Naive thymus-derived CD4-positive, alpha-beta T cell (primary cell): Measurements from ENCODE around the gene MYO7A. TPM values are rescaled to one million over a fixed set of nuclear protein-coding genes. Genes with fewer than 3 reads are reported as not detected.
A peak's percentile ranks its signal among the peaks of the same experiment; 100 is the strongest.

Source experiments
- ATAC-seq: fragments of 150-1000 bp; cut with Tn5 transposase; 2 replicates; pipeline ENCODE4 v1.10.0; 2021; ENCODE audit warnings: mild to moderate bottlenecking, moderate library complexity
- CTCF ChIA-PET: fragments of 350-600 bp; sonication (Branson Sonifier 250); formaldehyde crosslinking; loops from one replicate; lab custom pipeline; 2021; ENCODE audit warnings: antibody characterized with exemption; lab: Charles Lee
- POLR2A ChIA-PET: fragments of 350-600 bp; sonication (Branson Sonifier 250); formaldehyde crosslinking; loops from one replicate; lab custom pipeline; 2021; ENCODE audit warnings: antibody characterized with exemption, inconsistent platforms; lab: Charles Lee
- DNase-seq, 9 donors: peaks; one replicate each; pipeline versions ENCODE4 v3.0.0 to v3.0.0-alpha.2; 2020 to 2022; ENCODE audit warnings: mixed read lengths in 1 of 9
- H3K27ac ChIP-seq: one replicate; pipeline ENCODE4 v1.7.0; 2013; ENCODE audit warnings: mild to moderate bottlenecking, low read depth, low read length, moderate library complexity
- H3K27me3 ChIP-seq, 2 donors: one replicate each; pipeline ENCODE4 v1.7.0; 2013; ENCODE audit warnings: low read length in 2 of 2, mild to moderate bottlenecking in 2 of 2, moderate library complexity in 2 of 2; ENCODE audit not compliant: control insufficient read depth in 2 of 2, insufficient read depth in 2 of 2
- H3K36me3 ChIP-seq, 3 experiments: 1 replicate in 2 of 3; 2 replicates in 1 of 3; pipeline ENCODE4 v1.7.0; 2013; ENCODE audit warnings: low read length in 3 of 3, mild to moderate bottlenecking in 3 of 3, moderate library complexity in 1 of 3; ENCODE audit not compliant: insufficient read depth in 3 of 3, control insufficient read depth in 2 of 3
- H3K4me1 ChIP-seq, 2 donors: one replicate each; pipeline ENCODE4 v1.7.0; 2013; ENCODE audit warnings: low read length in 2 of 2, mild to moderate bottlenecking in 2 of 2, moderate library complexity in 1 of 2; ENCODE audit not compliant: control insufficient read depth in 2 of 2, insufficient read depth in 2 of 2
- H3K4me3 ChIP-seq: 2 replicates; pipeline ENCODE4 v1.7.0; 2013; ENCODE audit warnings: mild to moderate bottlenecking, low read length
- H3K9me3 ChIP-seq, 3 experiments: 1 replicate in 2 of 3; 2 replicates in 1 of 3; pipeline ENCODE4 v1.7.0; 2013; ENCODE audit warnings: low read length in 3 of 3; ENCODE audit not compliant: control insufficient read depth in 2 of 3
- H3K27ac Mint-ChIP-seq, 9 donors: one replicate each; pipeline ENCODE4 v1.8.0; 2020 to 2022; ENCODE audit warnings: mixed read lengths in 9 of 9, mild to moderate bottlenecking in 8 of 9, moderate library complexity in 5 of 9, inconsistent platforms in 2 of 9
- H3K27me3 Mint-ChIP-seq, 5 donors: one replicate each; pipeline ENCODE4 v1.8.0; 2021 to 2022; ENCODE audit warnings: mixed read lengths in 5 of 5, mild to moderate bottlenecking in 1 of 5
- H3K36me3 Mint-ChIP-seq, 5 donors: one replicate each; pipeline ENCODE4 v1.8.0; 2020 to 2022; ENCODE audit warnings: mixed read lengths in 5 of 5, mild to moderate bottlenecking in 3 of 5, inconsistent platforms in 1 of 5
- H3K4me1 Mint-ChIP-seq, 7 donors: one replicate each; pipeline ENCODE4 v1.8.0; 2020 to 2022; ENCODE audit warnings: mixed read lengths in 7 of 7, mild to moderate bottlenecking in 3 of 7, inconsistent platforms in 1 of 7
- H3K4me3 Mint-ChIP-seq, 10 donors: one replicate each; pipeline ENCODE4 v1.8.0; 2020 to 2022; ENCODE audit warnings: mild to moderate bottlenecking in 10 of 10, mixed read lengths in 10 of 10, moderate library complexity in 6 of 10, inconsistent platforms in 2 of 10
- H3K9me3 Mint-ChIP-seq, 11 donors: one replicate each; pipeline ENCODE4 v1.8.0; 2020 to 2022; ENCODE audit warnings: mixed read lengths in 11 of 11, mild to moderate bottlenecking in 4 of 11, inconsistent platforms in 1 of 11, moderate library complexity in 1 of 11
- intact Hi-C, 2 donors: fragments of 100-400 bp; cut with micrococcal nuclease; formaldehyde crosslinking; loops; one replicate each; pipeline ENCODE4 v1.15.1; 2023
- polyA plus RNA-seq, 2 donors: library from polyadenylated mRNA; unstranded; fragments of 300-500 nt; fragmentation: Illumina TruSeq; gene quantifications; one replicate each; pipeline ENCODE4 v1.2.3, GENCODE V29; 2021
- total RNA-seq, 6 experiments: library from RNA in 5 of 6; stranded (reverse) in 5 of 6; gene quantifications; 1 replicate in 5 of 6; 2 replicates in 1 of 6; pipeline ENCODE4 v1.2.3 and lab custom pipeline; 2021 to 2026

Gene MYO7A
- total and polyA plus RNA-seq, 7 experiments from 2014 or later: 0.07 to 2.5 (median 0.27) TPM; not detected in 2

DNA sequence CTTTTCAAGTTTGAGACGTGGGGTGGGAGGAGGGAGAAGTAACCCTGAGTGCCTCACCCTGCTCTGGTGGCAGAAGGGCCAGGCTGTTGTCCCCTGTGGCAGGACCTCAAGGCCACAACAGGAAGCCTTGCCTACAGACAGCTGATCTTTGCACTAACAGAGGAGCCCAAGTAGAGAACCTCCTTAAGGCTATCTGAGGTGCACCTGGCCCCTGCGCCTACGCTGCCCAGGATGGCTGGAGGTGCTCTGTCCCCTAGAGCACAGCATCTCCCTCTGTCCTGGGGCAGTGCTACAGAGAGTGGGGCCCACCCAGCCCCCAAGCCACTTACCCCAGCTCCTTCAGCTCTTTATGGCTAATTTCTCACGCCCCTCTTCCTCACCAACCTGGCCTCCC is 27.0 kb downstream of the MYO7A start:
- POLR2A ChIA-PET: no interaction called here
- H3K27me3 ChIP-seq: no peaks in the 10 kb centered on the region
- no peak overlapping the region for H3K4me3 ChIP-seq
- H3K27ac ChIP-seq: no peak overlapping the region
- H3K36me3 ChIP-seq: no peaks in the 10 kb centered on the region
- ATAC-seq: peak; percentile 24
- Mint-ChIP-seq H3K4me3 (no peak overlapping the region), H3K27ac (no peak overlapping the region), H3K27me3 (no peaks in the 10 kb centered on the region), H3K36me3 (no peaks in the 10 kb centered on the region), H3K9me3 (no peaks in the 10 kb centered on the region), H3K4me1 (peaks cover 8 to 30% (median 19%) of the 10 kb centered on the region in 7 donors)
- no peak for DNase-seq
- no peaks in the 10 kb centered on the region for H3K9me3 ChIP-seq
- CTCF ChIA-PET: no interaction called here
- intact Hi-C loops: no loop called here
- H3K4me1 ChIP-seq: peaks cover 9 to 28% of the 10 kb centered on the region in 2 donors

DNA sequence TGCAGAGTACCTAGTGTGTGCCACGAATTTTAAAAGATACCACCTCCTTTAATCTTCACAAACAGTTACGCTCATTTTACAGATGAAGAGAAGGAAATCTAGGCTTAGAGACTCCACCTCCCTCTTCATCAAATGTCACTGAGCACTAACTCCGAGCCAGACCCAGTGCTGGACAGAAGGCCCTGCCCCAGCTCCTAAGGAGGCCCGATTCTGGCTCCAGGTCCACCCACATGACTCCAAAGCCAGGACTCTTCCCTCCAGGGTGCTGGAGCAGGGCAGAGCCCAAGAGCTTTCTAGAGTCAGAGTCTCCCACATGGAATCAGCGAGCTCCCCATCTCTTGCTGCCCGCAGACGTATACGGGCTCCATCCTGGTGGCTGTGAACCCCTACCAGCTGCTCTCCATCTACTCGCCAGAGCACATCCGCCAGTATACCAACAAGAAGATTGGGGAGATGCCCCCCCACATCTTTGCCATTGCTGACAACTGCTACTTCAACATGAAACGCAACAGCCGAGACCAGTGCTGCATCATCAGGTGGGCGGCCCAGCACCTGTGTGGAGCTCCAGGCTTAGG is 27.6 kb downstream of the MYO7A start:
- H3K9me3 ChIP-seq: no peaks in the 10 kb centered on the region
- peaks cover 9 to 28% of the 10 kb centered on the region in 2 donors for H3K4me1 ChIP-seq
- ATAC-seq (no peak), DNase-seq (peak in 1 of 9 donors; percentile 3)
- ChIA-PET CTCF (no interaction called here), POLR2A (no interaction called here)
- H3K27ac ChIP-seq: no peak overlapping the region
- H3K27me3 ChIP-seq: no peaks in the 10 kb centered on the region
- peaks cover 8 to 30% (median 19%) of the 10 kb centered on the region in 7 donors for H3K4me1 Mint-ChIP-seq
- H3K4me3 ChIP-seq: no peak overlapping the region
- no peak overlapping the region for H3K4me3 Mint-ChIP-seq
- no peaks in the 10 kb centered on the region for H3K36me3 ChIP-seq
- intact Hi-C loops: no loop called here
- no peak overlapping the region for H3K27ac Mint-ChIP-seq
- H3K36me3 Mint-ChIP-seq: no peaks in the 10 kb centered on the region
- no peaks in the 10 kb centered on the region for H3K9me3 Mint-ChIP-seq
- H3K27me3 Mint-ChIP-seq: no peaks in the 10 kb centered on the region

DNA sequence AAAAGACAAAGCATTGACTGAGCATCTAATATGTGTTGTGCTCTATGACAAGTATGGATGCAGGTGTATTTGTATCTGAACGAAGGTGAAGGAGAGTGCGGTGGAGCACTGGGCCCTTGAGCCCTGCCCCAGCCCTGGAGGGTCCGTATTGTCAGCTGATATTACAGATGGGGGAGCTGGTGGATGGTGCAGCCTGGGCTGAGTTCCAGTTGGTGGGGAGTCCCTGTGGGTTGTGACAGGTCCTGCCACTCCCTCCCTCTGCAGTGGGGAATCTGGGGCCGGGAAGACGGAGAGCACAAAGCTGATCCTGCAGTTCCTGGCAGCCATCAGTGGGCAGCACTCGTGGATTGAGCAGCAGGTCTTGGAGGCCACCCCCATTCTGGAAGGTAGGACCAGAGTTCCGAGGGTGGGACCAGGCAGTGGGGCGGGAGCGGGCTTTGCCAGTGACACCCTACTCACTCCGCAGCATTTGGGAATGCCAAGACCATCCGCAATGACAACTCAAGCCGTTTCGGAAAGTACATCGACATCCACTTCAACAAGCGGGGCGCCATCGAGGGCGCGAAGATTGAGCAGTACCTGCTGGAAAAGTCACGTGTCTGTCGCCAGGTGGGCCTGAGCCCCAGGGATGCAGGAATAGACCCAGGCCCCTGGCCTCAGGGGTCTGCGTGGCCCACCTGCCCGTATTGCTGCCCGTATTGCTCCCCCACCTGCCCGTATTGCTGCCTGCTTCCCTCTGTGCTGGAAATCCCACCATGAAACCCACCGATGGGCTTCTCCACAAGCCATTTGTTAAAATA is 28.6 kb downstream of the MYO7A start:
- H3K36me3 Mint-ChIP-seq: no peaks in the 10 kb centered on the region
- CTCF ChIA-PET: no interaction called here
- no peaks in the 10 kb centered on the region for H3K9me3 Mint-ChIP-seq
- no peak overlapping the region for H3K27ac ChIP-seq
- H3K4me1 ChIP-seq: peaks cover 9 to 22% of the 10 kb centered on the region in 2 donors
- H3K9me3 ChIP-seq: no peaks in the 10 kb centered on the region
- H3K4me3 Mint-ChIP-seq: no peak overlapping the region
- H3K36me3 ChIP-seq: no peaks in the 10 kb centered on the region
- DNase-seq (peak in 1 of 9 donors; percentile 4), ATAC-seq (no peak)
- POLR2A ChIA-PET: no interaction called here
- no peaks in the 10 kb centered on the region for H3K27me3 Mint-ChIP-seq
- intact Hi-C loops: no loop called here
- H3K4me3 ChIP-seq: no peak overlapping the region
- H3K27me3 ChIP-seq: no peaks in the 10 kb centered on the region
- peaks cover 4 to 26% (median 15%) of the 10 kb centered on the region in 7 donors for H3K4me1 Mint-ChIP-seq
- no peak overlapping the region for H3K27ac Mint-ChIP-seq

DNA sequence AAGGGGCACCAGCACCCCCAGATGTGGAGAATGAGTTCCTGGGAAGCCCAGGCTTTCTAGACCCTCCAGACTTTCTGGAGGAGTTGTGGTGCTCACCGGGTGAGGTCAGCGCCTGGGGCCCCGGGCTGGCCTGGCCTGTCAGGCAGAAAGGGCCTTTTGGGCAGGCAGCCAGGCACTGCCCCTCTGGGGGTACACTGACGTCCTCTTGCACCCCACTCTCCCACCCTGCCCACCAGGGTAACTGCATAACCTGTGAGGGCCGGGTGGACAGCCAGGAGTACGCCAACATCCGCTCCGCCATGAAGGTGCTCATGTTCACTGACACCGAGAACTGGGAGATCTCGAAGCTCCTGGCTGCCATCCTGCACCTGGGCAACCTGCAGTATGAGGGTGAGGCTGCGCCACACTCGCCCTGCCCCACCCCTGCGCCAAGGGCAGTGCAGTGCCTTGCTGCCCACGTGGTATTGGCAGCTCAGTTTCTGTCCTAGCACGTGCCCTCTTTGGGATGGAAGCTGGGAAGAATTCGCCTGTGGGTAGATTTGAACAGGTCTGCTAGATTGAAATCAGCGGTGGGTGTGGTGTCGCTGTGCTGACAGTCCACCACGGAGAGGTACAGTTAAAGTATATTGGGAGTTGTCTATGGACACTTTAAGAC is 30.1 kb downstream of the MYO7A start:
- no peaks in the 10 kb centered on the region for H3K36me3 Mint-ChIP-seq
- DNase-seq (no peak), ATAC-seq (no peak)
- intact Hi-C loops: no loop called here
- H3K4me1 ChIP-seq: peaks cover 0 to 6% of the 10 kb centered on the region in 2 donors
- H3K9me3 Mint-ChIP-seq: no peaks in the 10 kb centered on the region
- H3K4me3 ChIP-seq: no peak overlapping the region
- H3K36me3 ChIP-seq: no peaks in the 10 kb centered on the region
- POLR2A ChIA-PET: no interaction called here
- peaks cover 0 to 10% (median 0%) of the 10 kb centered on the region in 7 donors for H3K4me1 Mint-ChIP-seq
- no peaks in the 10 kb centered on the region for H3K27me3 ChIP-seq
- no peak overlapping the region for H3K4me3 Mint-ChIP-seq
- H3K9me3 ChIP-seq: no peaks in the 10 kb centered on the region
- CTCF ChIA-PET: no interaction called here
- no peak overlapping the region for H3K27ac ChIP-seq
- H3K27ac Mint-ChIP-seq: no peak overlapping the region
- peaks cover 0 to 2% (median 0%) of the 10 kb centered on the region in 5 donors for H3K27me3 Mint-ChIP-seq

DNA sequence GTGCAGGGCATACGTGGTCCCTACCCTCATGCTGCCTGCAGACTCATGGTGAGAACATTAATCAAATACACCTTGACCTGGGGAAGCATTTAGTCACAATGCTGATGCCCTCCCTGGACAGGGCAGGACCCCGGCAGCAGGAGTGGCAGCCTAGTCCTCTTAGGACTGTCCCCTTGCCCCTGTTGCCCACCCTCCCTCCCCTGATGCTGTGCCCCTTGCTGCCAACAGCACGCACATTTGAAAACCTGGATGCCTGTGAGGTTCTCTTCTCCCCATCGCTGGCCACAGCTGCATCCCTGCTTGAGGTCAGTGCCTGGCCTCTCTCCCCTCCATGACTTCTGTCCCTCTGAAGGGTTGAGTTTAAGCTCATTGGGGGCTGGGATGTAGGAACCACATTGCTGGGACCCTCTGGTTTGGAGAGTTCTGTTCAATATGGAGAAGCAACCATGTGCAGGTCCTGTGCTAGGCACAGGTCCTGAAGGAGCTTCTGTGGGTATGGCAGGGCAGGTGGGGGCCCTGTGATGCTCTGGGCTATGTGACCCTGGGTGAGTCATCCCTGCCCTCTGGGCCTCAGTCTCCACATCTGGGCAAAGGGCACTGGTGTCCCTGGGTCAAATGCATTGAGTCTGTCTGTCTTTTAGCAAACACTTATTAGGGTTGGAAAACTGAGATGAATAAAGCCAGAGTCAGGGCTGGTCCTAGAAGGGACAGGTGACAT is 31.3 kb downstream of the MYO7A start:
- ATAC-seq: no peak
- H3K27ac ChIP-seq: no peak overlapping the region
- no peak for DNase-seq
- Mint-ChIP-seq H3K4me3 (no peak overlapping the region), H3K27me3 (peaks cover 0 to 2% (median 0%) of the 10 kb centered on the region in 5 donors), H3K27ac (no peak overlapping the region), H3K9me3 (no peaks in the 10 kb centered on the region), H3K4me1 (peaks cover 0 to 2% (median 0%) of the 10 kb centered on the region in 7 donors), H3K36me3 (no peaks in the 10 kb centered on the region)
- no peak overlapping the region for H3K4me3 ChIP-seq
- ChIA-PET CTCF (no interaction called here), POLR2A (no interaction called here)
- no peaks in the 10 kb centered on the region for H3K9me3 ChIP-seq
- intact Hi-C loops: no loop called here
- H3K27me3 ChIP-seq: no peaks in the 10 kb centered on the region
- no peaks in the 10 kb centered on the region for H3K4me1 ChIP-seq
- no peaks in the 10 kb centered on the region for H3K36me3 ChIP-seq

DNA sequence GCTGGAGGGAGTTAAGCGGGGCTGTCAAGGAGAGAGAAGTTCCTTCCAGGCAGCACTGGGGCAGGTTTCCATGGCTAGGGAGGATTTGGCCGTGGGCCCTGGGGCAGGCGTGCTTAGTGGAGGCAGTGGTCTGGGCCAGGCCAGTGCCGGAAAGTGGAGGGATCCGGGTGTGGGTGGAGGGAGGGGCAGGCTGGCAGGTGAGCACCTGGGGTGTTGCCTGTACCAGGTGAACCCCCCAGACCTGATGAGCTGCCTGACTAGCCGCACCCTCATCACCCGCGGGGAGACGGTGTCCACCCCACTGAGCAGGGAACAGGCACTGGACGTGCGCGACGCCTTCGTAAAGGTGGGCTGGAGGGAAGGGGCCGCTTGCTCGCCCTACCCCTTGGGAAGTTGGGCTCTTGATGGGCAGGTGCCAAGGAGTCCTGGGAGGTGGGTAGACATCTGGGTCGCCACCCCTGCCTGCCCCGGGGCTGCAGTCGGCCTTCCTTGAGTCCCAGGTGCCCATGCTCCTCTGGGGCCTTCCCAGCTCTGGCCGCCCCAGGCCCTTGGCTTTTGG is 32.0 kb downstream of the MYO7A start:
- ChIA-PET POLR2A (no interaction called here), CTCF (no interaction called here)
- no peak overlapping the region for H3K4me3 Mint-ChIP-seq
- H3K27me3 Mint-ChIP-seq: peaks cover 0 to 2% (median 0%) of the 10 kb centered on the region in 5 donors
- Histone ChIP-seq H3K36me3 (no peaks in the 10 kb centered on the region), H3K9me3 (no peaks in the 10 kb centered on the region), H3K27ac (no peak overlapping the region), H3K4me3 (no peak overlapping the region), H3K27me3 (no peaks in the 10 kb centered on the region), H3K4me1 (no peaks in the 10 kb centered on the region)
- no peak overlapping the region for H3K27ac Mint-ChIP-seq
- ATAC-seq (peak; percentile 27), DNase-seq (no peak)
- H3K36me3 Mint-ChIP-seq: no peaks in the 10 kb centered on the region
- intact Hi-C loops: no loop called here
- peaks cover 0 to 2% (median 0%) of the 10 kb centered on the region in 7 donors for H3K4me1 Mint-ChIP-seq
- H3K9me3 Mint-ChIP-seq: no peaks in the 10 kb centered on the region
